ENCODE data around the gene CORO1C.
"Not testable (repeated sequence)": the region's sequence is repeated elsewhere in the genome, so short reads cannot be mapped to it uniquely, and the experiment has no call there.

CORO1C gene

DNA sequence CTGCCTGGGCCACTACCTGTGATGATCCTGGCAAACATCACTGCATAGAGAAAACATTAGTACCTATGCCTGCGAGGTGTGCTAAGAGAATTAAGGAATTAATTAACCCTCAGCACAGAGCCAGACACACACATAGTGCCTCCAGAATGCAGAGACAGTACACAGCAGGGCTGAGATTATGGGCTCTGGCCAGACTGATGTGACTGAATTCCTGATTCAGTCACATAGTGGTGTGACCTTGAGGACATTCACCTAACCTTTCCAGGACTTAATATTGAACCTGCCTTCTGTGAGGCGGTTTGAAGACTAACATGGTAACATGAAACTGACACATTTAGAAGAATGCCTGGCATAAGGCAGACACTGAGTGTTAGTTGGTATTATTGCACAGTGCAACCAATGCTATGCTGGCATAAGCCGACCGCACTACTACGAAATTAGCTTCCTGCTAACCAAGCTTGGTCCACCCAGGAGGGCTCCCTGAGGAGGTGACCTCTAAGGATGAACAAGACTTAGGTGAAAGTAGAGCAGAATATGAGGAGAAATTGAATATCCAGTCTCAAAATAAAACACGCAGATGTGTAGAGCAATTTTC, 65.6 kb downstream of the CORO1C start:
- ChIA-PET CTCF (interaction anchor here (0.7 to 1.5 kb wide), 5 partner anchors 25 to 285 kb away, joined by 3 to 7 read pairs (median 4); no protein-coding TSS in a partner anchor), POLR2A (ENCODE audit: low non-redundant PET) (no interaction called here)
- H3K27ac ChIP-seq, result peak overlapping the region; percentile 34; the same call in 1 of the 2 replicates
- TF ChIP-seq, protein P1, sequence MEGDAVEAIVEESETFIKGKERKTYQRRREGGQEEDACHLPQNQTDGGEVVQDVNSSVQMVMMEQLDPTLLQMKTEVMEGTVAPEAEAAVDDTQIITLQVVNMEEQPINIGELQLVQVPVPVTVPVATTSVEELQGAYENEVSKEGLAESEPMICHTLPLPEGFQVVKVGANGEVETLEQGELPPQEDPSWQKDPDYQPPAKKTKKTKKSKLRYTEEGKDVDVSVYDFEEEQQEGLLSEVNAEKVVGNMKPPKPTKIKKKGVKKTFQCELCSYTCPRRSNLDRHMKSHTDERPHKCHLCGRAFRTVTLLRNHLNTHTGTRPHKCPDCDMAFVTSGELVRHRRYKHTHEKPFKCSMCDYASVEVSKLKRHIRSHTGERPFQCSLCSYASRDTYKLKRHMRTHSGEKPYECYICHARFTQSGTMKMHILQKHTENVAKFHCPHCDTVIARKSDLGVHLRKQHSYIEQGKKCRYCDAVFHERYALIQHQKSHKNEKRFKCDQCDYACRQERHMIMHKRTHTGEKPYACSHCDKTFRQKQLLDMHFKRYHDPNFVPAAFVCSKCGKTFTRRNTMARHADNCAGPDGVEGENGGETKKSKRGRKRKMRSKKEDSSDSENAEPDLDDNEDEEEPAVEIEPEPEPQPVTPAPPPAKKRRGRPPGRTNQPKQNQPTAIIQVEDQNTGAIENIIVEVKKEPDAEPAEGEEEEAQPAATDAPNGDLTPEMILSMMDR (conservative IDR thresholded peaks at IDR 0.05; ENCODE audit: low read depth), result no peak
- no peak for DNase-seq (ENCODE audit: low spot score)

DNA sequence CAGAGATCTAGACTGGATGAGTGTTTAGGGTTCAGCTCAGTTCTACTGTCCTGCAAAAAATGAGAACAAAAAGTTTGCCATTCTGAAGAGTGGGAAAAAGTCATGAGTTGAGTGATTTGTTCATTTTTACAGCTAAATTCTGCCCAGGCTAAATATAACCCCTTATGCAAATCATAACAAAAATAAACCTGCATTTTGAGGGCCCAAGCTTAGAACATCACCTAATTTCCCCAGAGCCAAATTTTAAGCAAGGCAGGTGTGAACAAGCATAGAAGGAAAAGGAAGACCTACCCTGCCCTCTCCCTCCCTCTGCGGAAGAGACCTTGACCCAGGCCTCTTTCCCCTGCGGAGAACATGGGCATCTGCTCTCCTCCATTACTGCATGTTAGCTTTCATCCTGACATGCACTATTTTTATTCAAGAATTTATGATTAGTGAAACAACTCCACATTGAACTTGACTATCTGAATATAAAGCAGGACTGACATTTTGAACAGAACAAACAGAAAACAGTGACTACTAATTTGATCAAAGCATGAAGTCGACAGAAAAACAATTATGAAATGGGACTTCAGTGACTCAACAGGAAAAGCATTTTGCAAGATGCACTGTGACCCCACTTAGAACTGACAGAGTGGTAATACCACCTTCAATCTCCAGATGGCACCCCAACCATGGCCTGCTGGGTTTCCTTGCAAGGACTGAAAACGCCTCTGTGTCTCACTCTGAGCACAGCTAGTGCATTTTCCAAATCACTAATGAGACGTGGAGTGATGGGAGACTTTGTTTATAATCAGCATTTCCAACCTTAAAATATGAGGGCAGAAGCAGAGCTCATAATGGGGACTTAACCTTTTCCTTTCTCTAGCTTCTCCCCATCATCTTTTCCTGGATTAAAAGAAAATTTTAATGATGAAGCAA, 66.7 kb downstream of the CORO1C start:
- TF ChIP-seq, protein P1 (conservative IDR thresholded peaks at IDR 0.05; ENCODE audit: low read depth), result peak; percentile 93
- ChIA-PET POLR2A (ENCODE audit: low non-redundant PET) (no interaction called here), CTCF (interaction anchor here (0.6 to 2.1 kb wide), 14 partner anchors 12 to 197 kb away, joined by 3 to 18 read pairs (median 4); no protein-coding TSS in a partner anchor)
- peak; percentile 86 for DNase-seq (ENCODE audit: low spot score)
- H3K27ac ChIP-seq, result no peak overlapping the region

DNA sequence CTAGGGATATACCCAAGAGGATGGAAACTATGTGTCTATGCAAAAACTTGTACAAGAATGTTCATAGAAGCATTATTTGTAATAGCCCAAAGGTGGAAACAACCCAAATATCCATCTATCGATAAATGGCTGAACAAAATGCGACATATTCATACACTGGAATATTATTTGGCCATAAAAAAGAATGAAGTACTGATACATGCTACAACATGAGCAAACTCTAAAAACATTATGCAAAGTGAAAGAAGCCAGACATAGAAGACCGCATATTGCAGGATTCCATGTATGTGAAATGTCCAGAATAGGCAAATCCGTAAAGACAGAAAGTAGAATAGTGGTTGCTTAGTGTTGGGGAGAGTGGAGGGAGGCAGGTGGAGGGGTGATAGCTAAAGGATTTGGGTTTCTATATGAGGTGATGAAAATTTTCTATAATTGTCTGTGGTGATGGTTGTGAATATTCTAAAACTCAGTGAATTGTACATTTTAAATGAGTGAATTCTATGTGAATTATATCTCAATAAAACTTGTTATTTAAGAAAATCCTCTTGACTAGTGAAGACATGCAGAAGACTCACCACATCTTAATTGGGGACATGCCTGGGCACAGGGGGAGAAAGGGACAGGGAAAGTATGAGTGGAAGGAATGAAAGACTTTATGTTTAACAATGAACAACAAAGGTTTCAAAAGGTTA, 67.8 kb downstream of the CORO1C start:
- TF ChIP-seq, protein P1 (conservative IDR thresholded peaks at IDR 0.05; ENCODE audit: low read depth), result no peak
- ChIA-PET CTCF (interaction anchor here (0.7 to 2.1 kb wide), 5 partner anchors 9 to 140 kb away, joined by 4 to 18 read pairs (median 6); no protein-coding TSS in a partner anchor), POLR2A (ENCODE audit: low non-redundant PET) (no interaction called here)
- no peak overlapping the region for H3K27ac ChIP-seq
- no peak for DNase-seq (ENCODE audit: low spot score)

DNA sequence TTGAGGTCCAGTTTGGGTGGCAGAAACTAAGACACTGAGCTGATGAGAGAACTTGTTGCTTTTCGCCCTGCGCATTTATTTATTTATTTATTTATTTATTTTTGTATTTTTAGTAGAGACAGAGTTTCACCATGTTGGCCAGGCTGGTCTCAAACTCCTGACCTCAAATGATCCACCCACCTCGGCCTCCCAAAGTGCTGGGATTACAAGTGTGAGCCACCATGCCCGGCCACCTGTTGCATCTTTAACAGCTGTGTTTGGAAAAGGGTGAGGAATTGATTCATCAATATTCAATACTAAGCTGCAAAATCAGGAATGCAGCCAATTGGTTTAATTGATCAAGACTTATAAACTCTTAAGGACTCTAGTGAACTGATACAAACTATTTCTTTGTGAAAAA, 73.2 kb downstream of the CORO1C start:
- H3K27ac ChIP-seq; POLR2A ChIA-PET (ENCODE audit: low non-redundant PET); DNase-seq (ENCODE audit: low spot score): not testable (repeated sequence)
- CTCF ChIA-PET, result interaction anchor here (0.6 kb wide), 1 partner anchor 363 kb away, joined by 3 read pairs; the partner anchor contains the start of gene SVOP

DNA sequence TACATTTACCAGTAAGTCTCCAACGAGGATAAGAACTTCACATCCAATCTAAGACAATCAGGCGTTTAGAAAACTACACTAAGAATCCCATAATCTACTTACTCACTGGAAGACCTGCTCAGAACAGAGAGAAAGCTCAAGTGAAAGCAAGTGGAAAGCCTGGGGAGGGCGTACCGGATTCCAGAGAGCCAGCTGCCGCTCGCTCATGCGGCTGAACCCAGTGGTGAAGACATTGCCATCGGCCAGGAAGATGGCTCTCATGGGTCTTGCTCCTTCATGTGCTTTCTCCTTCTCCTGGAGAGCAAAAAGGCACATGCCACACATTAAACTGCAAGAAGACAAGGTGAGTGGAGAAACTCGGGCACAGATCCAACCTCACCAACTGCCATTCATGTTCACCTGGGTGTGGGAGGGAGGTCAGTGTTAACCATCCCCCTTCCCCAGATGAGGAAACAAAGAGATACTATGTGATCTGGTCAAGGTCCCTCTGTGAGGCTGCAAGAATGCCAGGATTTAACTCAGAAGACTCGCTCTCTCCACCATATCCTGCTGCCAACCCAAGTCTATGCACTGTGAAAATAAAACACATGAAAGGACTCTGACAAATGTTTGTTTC, 74.1 kb downstream of the CORO1C start:
- no peak for DNase-seq (ENCODE audit: low spot score)
- CTCF ChIA-PET, result interaction anchor here (0.6 kb wide), 1 partner anchor 18 kb away, joined by 3 read pairs; no protein-coding TSS in a partner anchor
- POLR2A ChIA-PET (ENCODE audit: low non-redundant PET), result no interaction called here
- TF ChIP-seq, protein P1 (conservative IDR thresholded peaks at IDR 0.05; ENCODE audit: low read depth), result no peak
- H3K27ac ChIP-seq, result no peak overlapping the region

GRCh38 chr12:108656247-108656646, 75.1 kb downstream of the CORO1C start:
- DNase-seq (ENCODE audit: low spot score); CTCF ChIA-PET; H3K27ac ChIP-seq; POLR2A ChIA-PET (ENCODE audit: low non-redundant PET): not testable (repeated sequence)

GRCh38 chr12:108655812-108656175, 75.5 kb downstream of the CORO1C start:
- H3K27ac ChIP-seq; DNase-seq (ENCODE audit: low spot score); POLR2A ChIA-PET (ENCODE audit: low non-redundant PET); CTCF ChIA-PET: not testable (repeated sequence)

- DNase-seq (ENCODE audit: low spot score); POLR2A ChIA-PET (ENCODE audit: low non-redundant PET); H3K27ac ChIP-seq: not testable (repeated sequence)
- CTCF ChIA-PET, result interaction anchor here (0.8 kb wide), 1 partner anchor 17 kb away, joined by 4 read pairs; no protein-coding TSS in a partner anchor
Measured at GRCh38 chr12:108654622-108655021, 76.7 kb downstream of the CORO1C start.
